ENCODE results near the gene FRMPD2.

FRMPD2 gene

DNA sequence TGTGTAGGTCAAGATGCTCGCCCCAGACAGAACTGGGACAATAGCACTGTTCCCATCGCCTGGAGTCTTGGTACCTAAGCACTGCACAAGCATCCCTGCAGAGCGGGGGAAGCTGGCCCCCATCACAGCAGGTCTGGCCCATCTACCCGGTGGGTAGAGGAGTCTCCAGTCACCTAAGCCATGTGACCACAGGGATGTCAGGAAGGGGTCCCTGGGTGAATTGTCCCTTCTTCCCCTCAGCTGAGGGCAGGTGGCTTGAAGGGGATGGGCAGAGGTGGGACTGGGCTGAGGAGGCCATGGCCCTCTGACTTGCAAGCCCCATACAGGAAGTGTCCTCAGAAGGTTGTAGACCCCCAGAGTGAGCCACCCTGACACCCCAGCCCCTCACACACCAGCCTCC lies 39.7 kb downstream of the FRMPD2 start:
- H3K4me1 ChIP-seq (ENCODE audit: control insufficient read depth, low read length): no peaks in the 10 kb centered on the region
- TF ChIP-seq EZH2phosphoT487 (IDR thresholded peaks at IDR 0.05; ENCODE audit: borderline replicate concordance, low read length): no peak
- TF ChIP-seq, protein P1, sequence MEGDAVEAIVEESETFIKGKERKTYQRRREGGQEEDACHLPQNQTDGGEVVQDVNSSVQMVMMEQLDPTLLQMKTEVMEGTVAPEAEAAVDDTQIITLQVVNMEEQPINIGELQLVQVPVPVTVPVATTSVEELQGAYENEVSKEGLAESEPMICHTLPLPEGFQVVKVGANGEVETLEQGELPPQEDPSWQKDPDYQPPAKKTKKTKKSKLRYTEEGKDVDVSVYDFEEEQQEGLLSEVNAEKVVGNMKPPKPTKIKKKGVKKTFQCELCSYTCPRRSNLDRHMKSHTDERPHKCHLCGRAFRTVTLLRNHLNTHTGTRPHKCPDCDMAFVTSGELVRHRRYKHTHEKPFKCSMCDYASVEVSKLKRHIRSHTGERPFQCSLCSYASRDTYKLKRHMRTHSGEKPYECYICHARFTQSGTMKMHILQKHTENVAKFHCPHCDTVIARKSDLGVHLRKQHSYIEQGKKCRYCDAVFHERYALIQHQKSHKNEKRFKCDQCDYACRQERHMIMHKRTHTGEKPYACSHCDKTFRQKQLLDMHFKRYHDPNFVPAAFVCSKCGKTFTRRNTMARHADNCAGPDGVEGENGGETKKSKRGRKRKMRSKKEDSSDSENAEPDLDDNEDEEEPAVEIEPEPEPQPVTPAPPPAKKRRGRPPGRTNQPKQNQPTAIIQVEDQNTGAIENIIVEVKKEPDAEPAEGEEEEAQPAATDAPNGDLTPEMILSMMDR (IDR thresholded peaks at IDR 0.05; ENCODE audit: low read depth, low read length, poor library complexity, severe bottlenecking): no peak

GRCh38 chr10:48234295-48234694 lies 40.2 kb downstream of the FRMPD2 start:
- Histone ChIP-seq H3K9me3 (ENCODE audit: control insufficient read depth, insufficient read depth, low read length) (no peaks in the 10 kb centered on the region), H3K4me3 (ENCODE audit: low read length) (no peak overlapping the region), H4K20me1 (ENCODE audit: control insufficient read depth, insufficient read depth, low read depth, low read length) (no peaks in the 10 kb centered on the region), H3K4me1 (ENCODE audit: control insufficient read depth, low read length) (no peaks in the 10 kb centered on the region), H3K4me2 (ENCODE audit: low read length) (no peak overlapping the region), H3F3A (ENCODE audit: control insufficient read depth, insufficient read depth) (no peaks in the 10 kb centered on the region), H3K27me3 (ENCODE audit: control insufficient read depth, low read length) (peaks cover 14% of the 10 kb centered on the region), H3K9me2 (replicated peaks; ENCODE audit: control insufficient read depth, low read length) (no peaks in the 10 kb centered on the region), H3K79me2 (ENCODE audit: control insufficient read depth, low read length) (no peaks in the 10 kb centered on the region), H3K36me3 (ENCODE audit: control insufficient read depth, low read length) (no peaks in the 10 kb centered on the region), H3K27ac (ENCODE audit: low read depth, low read length) (no peak overlapping the region)
- TF ChIP-seq EZH2phosphoT487 (IDR thresholded peaks at IDR 0.05; ENCODE audit: borderline replicate concordance, low read length): no peak
- TF ChIP-seq, protein P1 (IDR thresholded peaks at IDR 0.05; ENCODE audit: low read depth, low read length, poor library complexity, severe bottlenecking): no peak

More for the DNA sequence above, 39.7 kb downstream of the FRMPD2 start:
- Histone ChIP-seq H3K9me3 (ENCODE audit: control insufficient read depth, insufficient read depth, low read length) (no peaks in the 10 kb centered on the region), H3K4me2 (ENCODE audit: low read length) (no peak overlapping the region), H3K27me3 (ENCODE audit: control insufficient read depth, low read length) (peaks cover 12% of the 10 kb centered on the region), H3K36me3 (ENCODE audit: control insufficient read depth, low read length) (no peaks in the 10 kb centered on the region), H3F3A (ENCODE audit: control insufficient read depth, insufficient read depth) (no peaks in the 10 kb centered on the region), H3K9me2 (replicated peaks; ENCODE audit: control insufficient read depth, low read length) (no peaks in the 10 kb centered on the region), H3K4me3 (ENCODE audit: low read length) (no peak overlapping the region), H3K27ac (ENCODE audit: low read depth, low read length) (no peak overlapping the region), H4K20me1 (ENCODE audit: control insufficient read depth, insufficient read depth, low read depth, low read length) (no peaks in the 10 kb centered on the region), H3K79me2 (ENCODE audit: control insufficient read depth, low read length) (no peaks in the 10 kb centered on the region)

GRCh38 chr10:48233559-48234005 lies 40.9 kb downstream of the FRMPD2 start:
- Histone ChIP-seq H3K27ac (ENCODE audit: low read depth, low read length) (no peak overlapping the region), H3K79me2 (ENCODE audit: control insufficient read depth, low read length) (no peaks in the 10 kb centered on the region), H3F3A (ENCODE audit: control insufficient read depth, insufficient read depth) (no peaks in the 10 kb centered on the region), H3K27me3 (ENCODE audit: control insufficient read depth, low read length) (peaks cover 14% of the 10 kb centered on the region), H3K4me1 (ENCODE audit: control insufficient read depth, low read length) (no peaks in the 10 kb centered on the region), H3K36me3 (ENCODE audit: control insufficient read depth, low read length) (no peaks in the 10 kb centered on the region), H3K9me3 (ENCODE audit: control insufficient read depth, insufficient read depth, low read length) (no peaks in the 10 kb centered on the region), H3K4me3 (ENCODE audit: low read length) (no peak overlapping the region), H3K4me2 (ENCODE audit: low read length) (no peak overlapping the region), H4K20me1 (ENCODE audit: control insufficient read depth, insufficient read depth, low read depth, low read length) (no peaks in the 10 kb centered on the region), H3K9me2 (replicated peaks; ENCODE audit: control insufficient read depth, low read length) (no peaks in the 10 kb centered on the region)
- TF ChIP-seq, protein P1 (IDR thresholded peaks at IDR 0.05; ENCODE audit: low read depth, low read length, poor library complexity, severe bottlenecking): no peak
- no peak for TF ChIP-seq EZH2phosphoT487 (IDR thresholded peaks at IDR 0.05; ENCODE audit: borderline replicate concordance, low read length)

Measured in DOHH2 (cell line).